MM.1S (cell line): ENCODE measurements around the gene RAB38.

Experiments used
- DNase-seq: peaks from one replicate; pipeline ENCODE4 v3.0.0-alpha.2; 2015
- H2AFZ ChIP-seq: fragments of 300-600 bp; sonication (generic); 2 replicates; pipeline ENCODE4 v1.6.0; 2016; ENCODE audit warnings: antibody characterized with exemption, low read length
- H3F3A ChIP-seq: fragments of 300-600 bp; sonication (generic); 2 replicates; pipeline ENCODE4 v1.6.1; 2016; ENCODE audit warnings: mild to moderate bottlenecking, antibody characterized with exemption, low read length, moderate library complexity, mixed read lengths; ENCODE audit not compliant: insufficient read depth
- H3K27ac ChIP-seq: fragments of 300-600 bp; sonication (generic); 2 replicates; pipeline ENCODE4 v1.5.1; 2016; ENCODE audit warnings: mild to moderate bottlenecking, low read length
- H3K27me3 ChIP-seq: fragments of 300-600 bp; sonication (generic); replicated peaks from 2 replicates; pipeline ENCODE4 v1.6.0; 2016; ENCODE audit warnings: low read length; ENCODE audit not compliant: insufficient read depth
- H3K36me3 ChIP-seq: fragments of 300-600 bp; sonication (generic); replicated peaks from 2 replicates; pipeline ENCODE4 v1.6.1; 2016; ENCODE audit warnings: mild to moderate bottlenecking, low read length, mixed read lengths; ENCODE audit not compliant: insufficient read depth
- H3K4me1 ChIP-seq: fragments of 300-600 bp; sonication (generic); 2 replicates; pipeline ENCODE4 v1.6.1; 2016; ENCODE audit warnings: low read length, mixed read lengths
- H3K4me2 ChIP-seq: fragments of 300-600 bp; sonication (generic); 2 replicates; pipeline ENCODE4 v1.6.0; 2016; ENCODE audit warnings: low read depth, low read length
- H3K4me3 ChIP-seq: fragments of 300-600 bp; sonication (generic); 2 replicates; pipeline ENCODE4 v1.5.1; 2016; ENCODE audit warnings: low read length, mixed read lengths
- H3K79me2 ChIP-seq: fragments of 300-600 bp; sonication (generic); 2 replicates; pipeline ENCODE4 v1.6.1; 2016; ENCODE audit warnings: mixed run types, low read length, mixed read lengths
- H3K9ac ChIP-seq: fragments of 300-600 bp; sonication (generic); 2 replicates; pipeline ENCODE4 v1.6.1; 2016; ENCODE audit warnings: low read length, mixed read lengths
- H3K9me2 ChIP-seq: fragments of 300-600 bp; sonication (generic); replicated peaks from 2 replicates; pipeline ENCODE4 v1.6.1; 2016; ENCODE audit warnings: mild to moderate bottlenecking, low read length, mixed read lengths; ENCODE audit not compliant: insufficient read depth
- H3K9me3 ChIP-seq: fragments of 300-600 bp; sonication (generic); replicated peaks from 2 replicates; pipeline ENCODE4 v1.6.1; 2016; ENCODE audit warnings: mild to moderate bottlenecking, low read length, mixed read lengths; ENCODE audit not compliant: insufficient read depth
- H4K20me1 ChIP-seq: fragments of 300-600 bp; sonication (generic); 2 replicates; pipeline ENCODE4 v1.6.1; 2016; ENCODE audit warnings: mild to moderate bottlenecking, low read length, moderate library complexity, mixed read lengths; ENCODE audit not compliant: insufficient read depth
- EZH2 ChIP-seq: fragments of 300-600 bp; sonication (generic); optimal IDR thresholded peaks from 2 replicates; pipeline ENCODE3; 2017; ENCODE audit warnings: low read depth, mild to moderate bottlenecking, antibody characterized with exemption, low read length, mixed read lengths
- EZH2phosphoT487 ChIP-seq: fragments of 300-600 bp; sonication (generic); IDR thresholded peaks from 2 replicates; pipeline ENCODE4 v1.6.1; 2018; ENCODE audit warnings: antibody characterized with exemption, low read length
- TF ChIP-seq, protein P1 (sequence below): fragments of 300-600 bp; sonication (generic); IDR thresholded peaks from 2 replicates; pipeline ENCODE4 v1.5.1; 2016; ENCODE audit warnings: antibody characterized with exemption, low read length, mixed read lengths

RAB38 gene

DNA sequence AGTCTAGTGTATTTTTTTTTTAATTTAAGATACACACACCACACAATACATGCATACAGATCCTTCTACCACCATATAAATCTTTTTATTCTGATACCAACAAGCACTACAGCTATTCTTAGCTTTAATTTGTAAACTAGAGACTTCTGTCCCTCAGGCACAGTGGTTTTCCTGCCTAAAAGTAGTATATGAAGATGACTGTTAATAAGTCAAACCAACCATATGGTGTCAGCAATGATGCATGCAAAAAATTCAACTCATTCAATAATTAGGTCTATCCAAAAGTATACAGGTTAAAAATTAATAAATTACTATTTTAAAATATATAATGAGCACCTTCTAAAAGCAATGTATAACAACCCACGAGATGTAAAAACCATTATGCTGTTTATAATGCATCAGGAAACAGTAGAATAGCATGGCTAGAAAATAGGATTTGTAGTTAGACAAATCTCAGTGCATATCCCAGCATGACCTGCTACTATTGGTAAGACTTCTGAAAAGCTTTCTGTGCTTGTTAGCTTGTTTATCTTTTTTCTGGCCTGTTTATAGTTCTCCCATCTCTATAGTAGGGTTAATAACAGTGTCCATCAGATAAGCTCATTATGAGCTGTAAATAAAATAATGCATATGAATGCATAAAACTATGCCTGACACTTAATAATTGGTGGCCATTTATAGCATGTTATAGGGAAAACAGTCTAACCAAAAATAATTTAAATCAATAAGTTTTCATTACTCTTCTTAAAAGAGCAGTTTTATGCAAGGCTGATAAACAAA is 10.2 kb downstream of the RAB38 start:
- Histone ChIP-seq H3K4me1 (no peaks in the 10 kb centered on the region), H3K9ac (no peak overlapping the region), H3K27me3 (no peaks in the 10 kb centered on the region), H3F3A (no peaks in the 10 kb centered on the region), H3K36me3 (no peaks in the 10 kb centered on the region), H3K4me2 (no peak overlapping the region), H3K4me3 (no peak overlapping the region), H3K27ac (no peak overlapping the region), H3K9me3 (no peaks in the 10 kb centered on the region), H4K20me1 (no peaks in the 10 kb centered on the region), H3K9me2 (no peaks in the 10 kb centered on the region), H3K79me2 (no peaks in the 10 kb centered on the region), H2AFZ (no peak overlapping the region)
- TF ChIP-seq, protein P1, sequence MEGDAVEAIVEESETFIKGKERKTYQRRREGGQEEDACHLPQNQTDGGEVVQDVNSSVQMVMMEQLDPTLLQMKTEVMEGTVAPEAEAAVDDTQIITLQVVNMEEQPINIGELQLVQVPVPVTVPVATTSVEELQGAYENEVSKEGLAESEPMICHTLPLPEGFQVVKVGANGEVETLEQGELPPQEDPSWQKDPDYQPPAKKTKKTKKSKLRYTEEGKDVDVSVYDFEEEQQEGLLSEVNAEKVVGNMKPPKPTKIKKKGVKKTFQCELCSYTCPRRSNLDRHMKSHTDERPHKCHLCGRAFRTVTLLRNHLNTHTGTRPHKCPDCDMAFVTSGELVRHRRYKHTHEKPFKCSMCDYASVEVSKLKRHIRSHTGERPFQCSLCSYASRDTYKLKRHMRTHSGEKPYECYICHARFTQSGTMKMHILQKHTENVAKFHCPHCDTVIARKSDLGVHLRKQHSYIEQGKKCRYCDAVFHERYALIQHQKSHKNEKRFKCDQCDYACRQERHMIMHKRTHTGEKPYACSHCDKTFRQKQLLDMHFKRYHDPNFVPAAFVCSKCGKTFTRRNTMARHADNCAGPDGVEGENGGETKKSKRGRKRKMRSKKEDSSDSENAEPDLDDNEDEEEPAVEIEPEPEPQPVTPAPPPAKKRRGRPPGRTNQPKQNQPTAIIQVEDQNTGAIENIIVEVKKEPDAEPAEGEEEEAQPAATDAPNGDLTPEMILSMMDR = no peak
- no peak for TF ChIP-seq EZH2phosphoT487
- TF ChIP-seq EZH2 = no peak
- no peak for DNase-seq

DNA sequence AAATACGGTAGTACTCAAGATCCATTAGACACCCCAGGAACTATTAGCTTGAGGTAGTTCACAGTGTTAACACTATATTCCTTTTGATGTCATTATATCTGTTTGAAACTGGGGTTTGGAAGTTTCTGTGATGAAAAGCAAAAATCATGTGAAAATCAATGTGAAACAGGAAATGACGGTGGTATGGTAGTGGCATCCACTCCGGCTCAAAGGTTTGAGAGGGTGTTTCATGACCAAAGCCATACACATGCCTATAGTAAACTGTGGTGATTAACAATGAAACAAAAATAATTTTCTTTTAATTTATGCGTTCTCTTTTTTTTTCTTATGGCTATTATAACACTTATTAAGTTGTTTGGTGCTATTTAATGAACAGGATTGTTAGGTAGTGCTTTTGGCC is 10.9 kb downstream of the RAB38 start:
- Histone ChIP-seq H3K36me3 (no peaks in the 10 kb centered on the region), H3K9me3 (no peaks in the 10 kb centered on the region), H2AFZ (no peak overlapping the region), H3K4me3 (no peak overlapping the region), H3K27me3 (no peaks in the 10 kb centered on the region), H3F3A (no peaks in the 10 kb centered on the region), H3K4me2 (no peak overlapping the region), H3K79me2 (no peaks in the 10 kb centered on the region), H3K9ac (no peak overlapping the region), H3K4me1 (no peaks in the 10 kb centered on the region), H4K20me1 (no peaks in the 10 kb centered on the region), H3K27ac (no peak overlapping the region), H3K9me2 (no peaks in the 10 kb centered on the region)
- no peak for DNase-seq
- TF ChIP-seq EZH2 = no peak
- TF ChIP-seq, protein P1 = no peak
- no peak for TF ChIP-seq EZH2phosphoT487

DNA sequence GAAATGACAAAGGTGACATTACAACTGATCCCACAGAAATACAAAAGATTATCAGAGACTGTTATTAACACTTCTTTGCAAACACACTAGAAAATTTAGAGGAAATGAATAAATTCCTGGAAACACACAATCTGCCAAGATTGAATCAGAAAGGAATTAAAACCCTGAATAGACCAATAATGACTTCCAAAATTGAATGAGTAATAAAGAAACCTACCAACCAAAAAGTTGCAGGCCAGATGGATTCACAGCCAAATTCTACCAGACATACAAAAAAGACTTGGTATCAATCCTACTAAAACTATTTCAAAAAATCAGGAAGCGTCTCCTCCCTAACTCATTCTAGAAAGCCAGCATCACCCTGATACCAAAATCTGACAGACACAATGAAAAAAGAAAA is 17.2 kb downstream of the RAB38 start:
- no peaks in the 10 kb centered on the region for H3K36me3 ChIP-seq
- no peaks in the 10 kb centered on the region for H3K9me2 ChIP-seq
- TF ChIP-seq, protein P1 = no peak
- no peak for TF ChIP-seq EZH2
- TF ChIP-seq EZH2phosphoT487 = no peak
- H3F3A ChIP-seq = no peaks in the 10 kb centered on the region
- no peak for DNase-seq
- H2AFZ ChIP-seq = no peak overlapping the region
- no peaks in the 10 kb centered on the region for H3K4me1 ChIP-seq
- no peak overlapping the region for H3K27ac ChIP-seq
- no peaks in the 10 kb centered on the region for H3K27me3 ChIP-seq
- H3K9ac ChIP-seq = no peak overlapping the region
- no peaks in the 10 kb centered on the region for H3K79me2 ChIP-seq
- H4K20me1 ChIP-seq = no peaks in the 10 kb centered on the region
- no peak overlapping the region for H3K4me3 ChIP-seq
- H3K4me2 ChIP-seq = no peak overlapping the region
- H3K9me3 ChIP-seq = no peaks in the 10 kb centered on the region
